H9 (cell line): Measurements from ENCODE around the gene FCAMR. TPM values are rescaled to one million over a fixed set of nuclear protein-coding genes. Genes with fewer than 3 reads are reported as not detected.

ENCODE experiments used
- DNase-seq: peaks from one replicate; pipeline ENCODE4 v3.0.0-alpha.2; 2017
- H2AFZ ChIP-seq: one replicate; pipeline ENCODE4 v1.6.1; 2013; ENCODE audit warnings: mild to moderate bottlenecking, low read length, control low read depth, moderate library complexity
- H2AK5ac ChIP-seq: 2 replicates; pipeline ENCODE4 v1.6.1; 2013; ENCODE audit warnings: low read length, control low read depth, mixed read lengths; ENCODE audit not compliant: insufficient read length
- H2BK120ac ChIP-seq: one replicate; pipeline ENCODE4 v1.6.1; 2013; ENCODE audit warnings: low read depth, mild to moderate bottlenecking, low read length, control low read depth, inconsistent platforms; ENCODE audit not compliant: poor library complexity, severe bottlenecking
- H2BK12ac ChIP-seq: 2 replicates; pipeline ENCODE4 v1.6.1; 2013; ENCODE audit warnings: low read length, control low read depth, mixed read lengths, low read depth; ENCODE audit not compliant: insufficient read length
- H2BK15ac ChIP-seq: 2 replicates; pipeline ENCODE4 v1.6.1; 2013; ENCODE audit warnings: low read depth, low read length, control low read depth
- H2BK20ac ChIP-seq: one replicate; pipeline ENCODE4 v1.6.1; 2013; ENCODE audit warnings: low read depth, mild to moderate bottlenecking, low read length, control low read depth, inconsistent platforms; ENCODE audit not compliant: poor library complexity, severe bottlenecking
- H2BK5ac ChIP-seq: 2 replicates; pipeline ENCODE4 v1.6.1; 2013; ENCODE audit warnings: low read length, control low read depth, mixed read lengths; ENCODE audit not compliant: insufficient read length
- H3K14ac ChIP-seq: 2 replicates; pipeline ENCODE4 v1.6.1; 2013; ENCODE audit warnings: low read length, control low read depth; ENCODE audit not compliant: insufficient read depth
- H3K18ac ChIP-seq: 2 replicates; pipeline ENCODE4 v1.6.1; 2013; ENCODE audit warnings: low read depth, mild to moderate bottlenecking, mixed read lengths, low read length, control low read depth; ENCODE audit not compliant: insufficient read length
- H3K23ac ChIP-seq: 2 replicates; pipeline ENCODE4 v1.6.1; 2013; ENCODE audit warnings: low read length, control low read depth, mixed read lengths, low read depth; ENCODE audit not compliant: insufficient read length
- H3K23me2 ChIP-seq: 2 replicates; pipeline ENCODE4 v1.6.1; 2013; ENCODE audit warnings: low read depth, mild to moderate bottlenecking, mixed read lengths, low read length, control low read depth; ENCODE audit not compliant: insufficient read length, poor library complexity, severe bottlenecking
- H3K27ac ChIP-seq: 2 replicates; pipeline ENCODE4 v1.5.1; 2013; ENCODE audit warnings: low read length, control low read depth, mixed read lengths, low read depth; ENCODE audit not compliant: insufficient read length
- H3K27me3 ChIP-seq: 2 replicates; pipeline ENCODE4 v1.6.1; 2013; ENCODE audit warnings: low read length, control low read depth, inconsistent platforms; ENCODE audit not compliant: insufficient read depth
- H3K4ac ChIP-seq: 2 replicates; pipeline ENCODE4 v1.6.1; 2013; ENCODE audit warnings: low read depth, mild to moderate bottlenecking, control low read depth, inconsistent platforms, low read length, moderate library complexity
- H3K4me1 ChIP-seq: 2 replicates; pipeline ENCODE4 v1.6.1; 2013; ENCODE audit warnings: low read length, control low read depth, inconsistent platforms; ENCODE audit not compliant: insufficient read depth
- H3K4me2 ChIP-seq: 2 replicates; pipeline ENCODE4 v1.6.1; 2013; ENCODE audit warnings: low read length, control low read depth, mixed read lengths; ENCODE audit not compliant: insufficient read length, insufficient read depth
- H3K56ac ChIP-seq: 2 replicates; pipeline ENCODE4 v1.6.1; 2013; ENCODE audit warnings: low read depth, mild to moderate bottlenecking, mixed read lengths, low read length, control low read depth; ENCODE audit not compliant: insufficient read length
- H3K79me1 ChIP-seq: 2 replicates; pipeline ENCODE4 v1.6.1; 2013; ENCODE audit warnings: low read depth, mild to moderate bottlenecking, moderate library complexity, low read length, control low read depth, inconsistent platforms; ENCODE audit not compliant: insufficient read depth, poor library complexity, severe bottlenecking
- H3K79me2 ChIP-seq: 2 replicates; pipeline ENCODE4 v1.6.1; 2013; ENCODE audit warnings: low read length, control low read depth, inconsistent platforms; ENCODE audit not compliant: insufficient read depth
- H3K9ac ChIP-seq: 2 replicates; pipeline ENCODE4 v1.6.1; 2013; ENCODE audit warnings: low read length, control low read depth, mixed read lengths; ENCODE audit not compliant: insufficient read length; ENCODE audit errors: extremely low read depth
- H3K9me3 ChIP-seq: one replicate; pipeline ENCODE4 v1.6.1; 2013; ENCODE audit warnings: low read depth, low read length, inconsistent platforms; ENCODE audit not compliant: control insufficient read depth
- H3T11ph ChIP-seq: one replicate; pipeline ENCODE4 v1.6.1; 2013; ENCODE audit warnings: mild to moderate bottlenecking, low read length, control low read depth, inconsistent platforms
- H4K20me1 ChIP-seq: one replicate; pipeline ENCODE4 v1.6.1; 2013; ENCODE audit not compliant: control insufficient read depth, insufficient read length, insufficient read depth
- H4K5ac ChIP-seq: 2 replicates; pipeline ENCODE4 v1.6.1; 2013; ENCODE audit warnings: low read depth, mild to moderate bottlenecking, mixed read lengths, low read length, control low read depth; ENCODE audit not compliant: insufficient read length
- H4K8ac ChIP-seq: replicated peaks from 2 replicates; pipeline ENCODE4 v1.6.1; 2013; ENCODE audit warnings: low read length, control low read depth, mixed read lengths, low read depth; ENCODE audit not compliant: insufficient read length
- H4K91ac ChIP-seq: 2 replicates; pipeline ENCODE4 v1.6.1; 2013; ENCODE audit warnings: low read depth, mild to moderate bottlenecking, moderate library complexity, mixed read lengths, low read length, control low read depth; ENCODE audit not compliant: insufficient read length
- H3K27ac Mint-ChIP-seq, 3 experiments: 2 replicates in 2 of 3; 3 replicates in 1 of 3; pipeline ENCODE4 v1.8.0; 2020 to 2021; ENCODE audit warnings: mixed read lengths in 3 of 3, mild to moderate bottlenecking in 1 of 3, moderate library complexity in 1 of 3
- H3K27me3 Mint-ChIP-seq: 2 replicates; pipeline ENCODE4 v1.8.0; 2021; ENCODE audit warnings: low read depth, mild to moderate bottlenecking, moderate library complexity, mixed read lengths
- H3K36me3 Mint-ChIP-seq, 3 experiments: 2 replicates in 2 of 3; 3 replicates in 1 of 3; pipeline ENCODE4 v1.8.0; 2020 to 2021; ENCODE audit warnings: low read depth in 3 of 3, mixed read lengths in 3 of 3; ENCODE audit not compliant: insufficient read depth in 1 of 3
- H3K4me1 Mint-ChIP-seq, 2 experiments: 2 replicates each; pipeline ENCODE4 v1.8.0; 2020; ENCODE audit warnings: mixed read lengths in 2 of 2
- H3K4me3 Mint-ChIP-seq, 2 experiments: 2 replicates in 1 of 2; 3 replicates in 1 of 2; pipeline ENCODE4 v1.8.0; 2020 to 2021; ENCODE audit warnings: mild to moderate bottlenecking in 2 of 2, mixed read lengths in 2 of 2, moderate library complexity in 1 of 2
- H3K9me3 Mint-ChIP-seq, 2 experiments: 2 replicates in 1 of 2; 3 replicates in 1 of 2; pipeline ENCODE4 v1.8.0; 2020; ENCODE audit warnings: mild to moderate bottlenecking in 2 of 2, mixed read lengths in 2 of 2, moderate library complexity in 1 of 2
- WGBS: extraction: QIAGEN DNeasy Blood & Tissue Kit; methylation state at CpG from one replicate; pipeline ENCODE4 v1.1.7; 2013; ENCODE audit warnings: missing lambda C conversion rate, low lambda C conversion rate, mixed read lengths; ENCODE audit not compliant: insufficient read length; ENCODE audit errors: extremely low coverage; 5-methylcytosine and 5-hydroxymethylcytosine counted together
- total RNA-seq: library from RNA; stranded (reverse); gene quantifications from 2 replicates; pipeline ENCODE4 v1.2.1, GENCODE V29; 2021
- TF ChIP-seq, protein P1 (sequence below): fragments of 200-600 bp; sonication (generic); conservative IDR thresholded peaks from 3 replicates; pipeline ENCODE4 v1.8.0; 2021; ENCODE audit warnings: antibody characterized with exemption, mild to moderate bottlenecking

FCAMR gene
- total RNA-seq, 1 experiment from 2014 or later, result not detected

GRCh38 chr1:206952171-206952570, 18.1 kb downstream of the FCAMR start:
- Histone ChIP-seq H3K18ac (no peak overlapping the region), H3K27me3 (no peaks in the 10 kb centered on the region), H3K9ac (no peak overlapping the region), H3K79me1 (no peaks in the 10 kb centered on the region), H4K20me1 (no peaks in the 10 kb centered on the region), H4K5ac (no peak overlapping the region), H3K4me1 (no peaks in the 10 kb centered on the region), H2BK20ac (no peak overlapping the region), H2AK5ac (no peak overlapping the region), H3K23me2 (no peaks in the 10 kb centered on the region), H3K79me2 (no peaks in the 10 kb centered on the region), H3K4me2 (no peak overlapping the region), H3K14ac (no peak overlapping the region), H2BK120ac (no peak overlapping the region), H3K4ac (no peak overlapping the region), H3K9me3 (no peaks in the 10 kb centered on the region), H3K27ac (no peak overlapping the region), H3K56ac (no peak overlapping the region), H3K23ac (no peak overlapping the region), H2AFZ (no peak overlapping the region), H4K8ac (no peak overlapping the region), H2BK12ac (no peak overlapping the region), H2BK5ac (no peak overlapping the region), H3T11ph (no peak overlapping the region), H2BK15ac (no peak overlapping the region), H4K91ac (no peak overlapping the region)
- peaks cover 20% of the 10 kb centered on the region for H3K27me3 Mint-ChIP-seq
- no peaks in the 10 kb centered on the region for H3K9me3 Mint-ChIP-seq
- no peak overlapping the region; a peak in 1 of 7 replicates for H3K27ac Mint-ChIP-seq
- H3K36me3 Mint-ChIP-seq, result no peaks in the 10 kb centered on the region; a peak in 1 of 7 replicates
- H3K4me1 Mint-ChIP-seq, result peaks cover 0 to 6% of the 10 kb centered on the region in 2 experiments; a peak in 2 of 4 replicates
- no peak overlapping the region for H3K4me3 Mint-ChIP-seq
- TF ChIP-seq, protein P1, sequence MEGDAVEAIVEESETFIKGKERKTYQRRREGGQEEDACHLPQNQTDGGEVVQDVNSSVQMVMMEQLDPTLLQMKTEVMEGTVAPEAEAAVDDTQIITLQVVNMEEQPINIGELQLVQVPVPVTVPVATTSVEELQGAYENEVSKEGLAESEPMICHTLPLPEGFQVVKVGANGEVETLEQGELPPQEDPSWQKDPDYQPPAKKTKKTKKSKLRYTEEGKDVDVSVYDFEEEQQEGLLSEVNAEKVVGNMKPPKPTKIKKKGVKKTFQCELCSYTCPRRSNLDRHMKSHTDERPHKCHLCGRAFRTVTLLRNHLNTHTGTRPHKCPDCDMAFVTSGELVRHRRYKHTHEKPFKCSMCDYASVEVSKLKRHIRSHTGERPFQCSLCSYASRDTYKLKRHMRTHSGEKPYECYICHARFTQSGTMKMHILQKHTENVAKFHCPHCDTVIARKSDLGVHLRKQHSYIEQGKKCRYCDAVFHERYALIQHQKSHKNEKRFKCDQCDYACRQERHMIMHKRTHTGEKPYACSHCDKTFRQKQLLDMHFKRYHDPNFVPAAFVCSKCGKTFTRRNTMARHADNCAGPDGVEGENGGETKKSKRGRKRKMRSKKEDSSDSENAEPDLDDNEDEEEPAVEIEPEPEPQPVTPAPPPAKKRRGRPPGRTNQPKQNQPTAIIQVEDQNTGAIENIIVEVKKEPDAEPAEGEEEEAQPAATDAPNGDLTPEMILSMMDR, result no peak
- no peak for DNase-seq
- WGBS, result no CpG with 5 or more reads among the region's 4 CpGs
